Measurements from ENCODE around the gene TBC1D25.

TBC1D25 gene

GRCh38 chrX:48560681-48561080 is 21.2 kb downstream of the TBC1D25 start:
- no peak for DNase-seq (ENCODE audit: low spot score)

GRCh38 chrX:48569958-48570357 is 30.4 kb downstream of the TBC1D25 start:
- no peak for DNase-seq (ENCODE audit: low spot score)

- DNase-seq (ENCODE audit: low spot score), result no peak
These were observed 34.3 kb downstream of the TBC1D25 start for GRCh38 chrX:48573690-48574269.

GRCh38 chrX:48574270-48575266 is 35.1 kb downstream of the TBC1D25 start, which contains the start of gene RBM3:
RBM3 (plus strand) TSS chrX:48574484; CDS start chrX:48575181, 697 bp downstream.
- peak; percentile 96 for DNase-seq (ENCODE audit: low spot score)

GRCh38 chrX:48575642-48576041 is 36.1 kb downstream of the TBC1D25 start:
- no peak for DNase-seq (ENCODE audit: low spot score)

- DNase-seq (ENCODE audit: low spot score), result no peak
These were observed 36.6 kb downstream of the TBC1D25 start for GRCh38 chrX:48576108-48576507.

- peak; percentile 26 for DNase-seq (ENCODE audit: low spot score)
These were observed 39.2 kb downstream of the TBC1D25 start for GRCh38 chrX:48578661-48579128.

GRCh38 chrX:48579259-48579658 is 39.7 kb downstream of the TBC1D25 start:
- no peak for DNase-seq (ENCODE audit: low spot score)

- no peak for DNase-seq (ENCODE audit: low spot score)
These were observed 41.1 kb downstream of the TBC1D25 start for GRCh38 chrX:48580662-48581061.

GRCh38 chrX:48584698-48585097 is 45.2 kb downstream of the TBC1D25 start:
- DNase-seq (ENCODE audit: low spot score), result no peak

GRCh38 chrX:48589482-48590162 is 50.1 kb downstream of the TBC1D25 start:
- no peak for DNase-seq (ENCODE audit: low spot score)

GRCh38 chrX:48590203-48591103 is 50.9 kb downstream of the TBC1D25 start:
- DNase-seq (ENCODE audit: low spot score), result no peak

- DNase-seq (ENCODE audit: low spot score), result peak; percentile 94
These were observed 51.8 kb downstream of the TBC1D25 start for GRCh38 chrX:48591255-48591791.

- DNase-seq (ENCODE audit: low spot score), result no peak
These were observed 53.5 kb downstream of the TBC1D25 start for GRCh38 chrX:48592971-48593370.

- no peak for DNase-seq (ENCODE audit: low spot score)
These were observed 56.4 kb downstream of the TBC1D25 start for GRCh38 chrX:48595929-48596328.

- peak; percentile 92 for DNase-seq (ENCODE audit: low spot score)
These were observed 58.1 kb downstream of the TBC1D25 start, which contains the start of gene WDR13 for GRCh38 chrX:48597353-48598264. WDR13 (plus strand) TSS chrX:48597492; CDS start chrX:48597997, 505 bp downstream.

- no peak for DNase-seq (ENCODE audit: low spot score)
These were observed 59.1 kb downstream of the TBC1D25 start for GRCh38 chrX:48598614-48599013.

GRCh38 chrX:48599341-48599740 is 59.8 kb downstream of the TBC1D25 start:
- no peak for DNase-seq (ENCODE audit: low spot score)

- no peak for DNase-seq (ENCODE audit: low spot score)
These were observed 60.7 kb downstream of the TBC1D25 start for GRCh38 chrX:48600226-48600625.

All from SW480 (cell line).